ENCODE data around the gene KCNMA1.

Gene KCNMA1

GRCh38 chr10:77024461-77024860 lies 613.1 kb downstream of the KCNMA1 start:
- no peak for FAIRE-seq

GRCh38 chr10:77023396-77023795 lies 614.2 kb downstream of the KCNMA1 start:
- FAIRE-seq: no peak

- no peak for FAIRE-seq
These were observed 614.9 kb downstream of the KCNMA1 start for GRCh38 chr10:77022671-77023070.

GRCh38 chr10:77021966-77022490 lies 615.6 kb downstream of the KCNMA1 start:
- peak; percentile 15 for FAIRE-seq

- no peak for FAIRE-seq
These were observed 617.1 kb downstream of the KCNMA1 start for GRCh38 chr10:77020426-77021040.

- no peak for FAIRE-seq
These were observed 620.8 kb downstream of the KCNMA1 start for GRCh38 chr10:77016855-77017254.

GRCh38 chr10:77016278-77016815 lies 621.3 kb downstream of the KCNMA1 start:
- no peak for FAIRE-seq

- FAIRE-seq: no peak
These were observed 622.2 kb downstream of the KCNMA1 start for GRCh38 chr10:77015360-77015759.

- FAIRE-seq: no peak
These were observed 624.7 kb downstream of the KCNMA1 start for GRCh38 chr10:77012812-77013500.

GRCh38 chr10:77011874-77012811 lies 625.5 kb downstream of the KCNMA1 start:
- FAIRE-seq: no peak

- FAIRE-seq: no peak
These were observed 627.2 kb downstream of the KCNMA1 start for GRCh38 chr10:77010430-77010829.

- no peak for FAIRE-seq
These were observed 629.8 kb downstream of the KCNMA1 start for GRCh38 chr10:77007834-77008233.

- no peak for FAIRE-seq
These were observed 630.6 kb downstream of the KCNMA1 start for GRCh38 chr10:77006836-77007511.

GRCh38 chr10:77005871-77006270 lies 631.7 kb downstream of the KCNMA1 start:
- FAIRE-seq: no peak

GRCh38 chr10:77004917-77005564 lies 632.6 kb downstream of the KCNMA1 start:
- peak; percentile 92 for FAIRE-seq

GRCh38 chr10:77002872-77003271 lies 634.7 kb downstream of the KCNMA1 start:
- no peak for FAIRE-seq

GRCh38 chr10:77001206-77001605 lies 636.4 kb downstream of the KCNMA1 start:
- no peak for FAIRE-seq

GRCh38 chr10:76998451-76998850 lies 639.2 kb downstream of the KCNMA1 start:
- FAIRE-seq: no peak

GRCh38 chr10:76997631-76998030 lies 640.0 kb downstream of the KCNMA1 start:
- FAIRE-seq: no peak

GRCh38 chr10:76995023-76995422 lies 642.6 kb downstream of the KCNMA1 start:
- FAIRE-seq: no peak

- no peak for FAIRE-seq
These were observed 644.4 kb downstream of the KCNMA1 start for GRCh38 chr10:76993213-76993612.

GRCh38 chr10:76992467-76992866 lies 645.1 kb downstream of the KCNMA1 start:
- FAIRE-seq: no peak
